C4-2B (cell line): Measurements from ENCODE around the gene NCK2.

ENCODE experiments used
- H3K27ac ChIP-seq: fragments of 450-650 bp; 2 replicates; pipeline ENCODE4 v1.5.1; 2017
- ZFX ChIP-seq: fragments of 450-650 bp; IDR thresholded peaks from 2 replicates; pipeline ENCODE4 v1.6.1; 2017
- TF ChIP-seq, protein P1 (sequence below): fragments of 450-650 bp; conservative IDR thresholded peaks from 2 replicates; pipeline ENCODE4 v1.5.1; 2017; ENCODE audit warnings: mild to moderate bottlenecking

NCK2 gene

DNA sequence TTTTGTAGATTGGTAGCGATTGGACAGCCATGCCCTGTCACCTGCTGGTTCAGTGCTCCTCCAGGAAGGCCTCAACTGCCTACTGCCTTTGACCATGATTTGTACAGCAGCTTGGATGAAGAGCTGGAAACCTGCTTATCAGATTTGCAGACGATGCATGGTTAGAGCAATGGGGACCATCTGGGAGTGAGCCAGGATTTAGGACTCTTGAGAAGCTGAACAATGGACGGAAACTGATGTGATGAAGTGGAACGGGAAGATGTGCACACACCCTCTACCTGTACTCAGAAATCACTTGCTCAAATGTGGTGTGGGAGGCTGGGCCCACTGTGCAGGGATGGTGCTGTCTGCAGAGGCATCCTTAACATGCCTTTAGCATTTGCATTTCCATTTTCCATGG lies 57.2 kb downstream of the NCK2 start:
- no peak overlapping the region for H3K27ac ChIP-seq
- TF ChIP-seq ZFX, result no peak
- TF ChIP-seq, protein P1, sequence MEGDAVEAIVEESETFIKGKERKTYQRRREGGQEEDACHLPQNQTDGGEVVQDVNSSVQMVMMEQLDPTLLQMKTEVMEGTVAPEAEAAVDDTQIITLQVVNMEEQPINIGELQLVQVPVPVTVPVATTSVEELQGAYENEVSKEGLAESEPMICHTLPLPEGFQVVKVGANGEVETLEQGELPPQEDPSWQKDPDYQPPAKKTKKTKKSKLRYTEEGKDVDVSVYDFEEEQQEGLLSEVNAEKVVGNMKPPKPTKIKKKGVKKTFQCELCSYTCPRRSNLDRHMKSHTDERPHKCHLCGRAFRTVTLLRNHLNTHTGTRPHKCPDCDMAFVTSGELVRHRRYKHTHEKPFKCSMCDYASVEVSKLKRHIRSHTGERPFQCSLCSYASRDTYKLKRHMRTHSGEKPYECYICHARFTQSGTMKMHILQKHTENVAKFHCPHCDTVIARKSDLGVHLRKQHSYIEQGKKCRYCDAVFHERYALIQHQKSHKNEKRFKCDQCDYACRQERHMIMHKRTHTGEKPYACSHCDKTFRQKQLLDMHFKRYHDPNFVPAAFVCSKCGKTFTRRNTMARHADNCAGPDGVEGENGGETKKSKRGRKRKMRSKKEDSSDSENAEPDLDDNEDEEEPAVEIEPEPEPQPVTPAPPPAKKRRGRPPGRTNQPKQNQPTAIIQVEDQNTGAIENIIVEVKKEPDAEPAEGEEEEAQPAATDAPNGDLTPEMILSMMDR, result no peak

DNA sequence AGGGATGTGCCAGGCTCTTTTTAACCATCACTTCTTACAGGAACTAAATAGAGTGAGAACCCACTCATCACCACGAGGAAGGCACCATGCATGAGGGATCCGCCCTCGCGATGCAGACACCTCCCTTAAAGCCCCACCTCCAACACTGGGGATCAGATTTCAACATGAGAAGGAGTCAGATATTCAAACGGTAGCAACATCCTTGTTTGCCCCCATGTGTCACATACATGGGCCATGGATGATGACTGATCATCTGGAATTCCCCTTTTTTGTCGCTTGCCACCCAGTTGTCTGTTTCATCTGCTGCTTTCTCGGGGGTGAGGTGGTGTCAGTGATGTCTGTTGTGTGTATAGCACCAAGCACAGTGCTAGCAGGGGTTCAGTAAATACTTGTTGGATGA lies 57.9 kb downstream of the NCK2 start:
- TF ChIP-seq, protein P1, result no peak
- TF ChIP-seq ZFX, result no peak
- no peak overlapping the region for H3K27ac ChIP-seq

DNA sequence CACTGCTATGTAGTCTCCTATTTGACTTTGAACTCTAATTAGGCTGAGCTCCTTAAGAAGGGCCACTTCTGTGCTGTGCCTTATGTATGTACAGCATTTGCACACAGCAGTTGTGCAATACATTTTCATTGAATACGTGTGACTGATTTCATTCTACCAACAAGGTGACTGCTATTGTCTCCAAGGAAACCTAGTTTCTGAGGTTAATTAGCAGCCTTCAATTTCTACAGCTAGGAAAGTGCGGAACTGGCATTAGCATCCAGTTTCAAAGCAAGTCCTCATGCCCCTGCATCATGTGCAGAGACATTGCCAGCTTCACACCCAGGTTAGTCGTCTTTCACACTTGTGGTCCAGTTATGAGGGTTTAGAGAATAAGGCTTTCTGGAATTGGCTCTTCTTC lies 58.6 kb downstream of the NCK2 start:
- TF ChIP-seq, protein P1, result no peak
- no peak for TF ChIP-seq ZFX
- H3K27ac ChIP-seq, result no peak overlapping the region

DNA sequence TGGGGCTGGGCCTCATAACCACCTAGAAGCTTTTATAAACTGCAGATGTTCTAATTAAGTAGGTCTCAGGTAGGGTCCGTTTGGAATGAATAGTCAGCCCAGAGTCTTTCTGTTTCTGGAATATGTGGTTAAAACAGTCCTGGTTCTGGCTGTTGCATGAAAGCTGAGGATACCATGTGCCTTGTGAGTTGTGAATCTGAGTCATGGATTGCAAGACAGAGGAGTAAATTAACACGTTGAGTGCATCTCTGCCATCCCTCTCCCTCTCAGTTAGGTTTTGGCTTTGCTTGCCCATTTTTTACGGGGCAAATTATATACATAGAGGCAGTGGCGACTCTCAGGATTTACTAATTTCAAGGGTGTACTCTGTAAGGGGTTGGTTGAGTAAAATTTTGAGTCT lies 59.1 kb downstream of the NCK2 start:
- H3K27ac ChIP-seq, result no peak overlapping the region
- TF ChIP-seq ZFX, result no peak

DNA sequence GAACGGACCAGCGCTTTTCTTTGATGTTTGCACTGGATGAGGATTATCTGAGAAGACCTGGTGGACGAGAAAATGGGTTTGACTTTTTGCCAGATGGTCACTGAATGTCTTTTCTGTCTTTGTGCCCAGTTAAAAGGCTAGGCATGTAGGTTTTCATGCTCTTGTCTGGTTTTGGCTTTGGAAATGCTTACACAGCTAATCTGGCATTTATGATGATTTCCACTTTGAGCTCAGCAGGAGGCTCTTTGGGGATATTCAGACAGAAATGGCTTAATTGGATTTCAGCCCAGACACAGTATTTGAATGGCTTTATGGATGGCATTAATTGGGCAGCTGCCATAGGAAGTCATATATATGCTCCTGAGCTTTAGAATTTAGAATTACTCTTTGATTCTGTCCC lies 59.6 kb downstream of the NCK2 start:
- no peak overlapping the region for H3K27ac ChIP-seq
- TF ChIP-seq ZFX, result no peak
- TF ChIP-seq, protein P1, result no peak

DNA sequence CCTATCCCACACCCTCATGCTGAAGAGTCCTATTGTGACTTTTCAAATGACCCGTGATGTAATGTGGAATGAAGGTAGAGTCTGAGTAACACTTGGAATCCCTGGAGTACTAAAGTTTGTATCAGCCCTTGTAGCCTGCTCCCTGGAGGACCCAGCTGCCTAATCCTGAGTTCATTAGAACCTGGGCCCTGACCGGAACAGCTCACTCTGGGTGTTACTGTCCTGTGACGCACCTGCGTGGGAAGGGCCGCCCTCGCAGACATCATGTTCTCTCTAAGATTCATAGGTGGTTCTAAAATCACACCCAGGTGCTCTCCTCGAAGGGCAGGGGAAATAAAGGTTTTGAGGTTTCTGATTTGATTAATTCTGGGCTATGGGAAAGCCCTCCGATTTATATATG lies 62.3 kb downstream of the NCK2 start:
- H3K27ac ChIP-seq, result no peak overlapping the region
- TF ChIP-seq, protein P1, result no peak
- no peak for TF ChIP-seq ZFX

DNA sequence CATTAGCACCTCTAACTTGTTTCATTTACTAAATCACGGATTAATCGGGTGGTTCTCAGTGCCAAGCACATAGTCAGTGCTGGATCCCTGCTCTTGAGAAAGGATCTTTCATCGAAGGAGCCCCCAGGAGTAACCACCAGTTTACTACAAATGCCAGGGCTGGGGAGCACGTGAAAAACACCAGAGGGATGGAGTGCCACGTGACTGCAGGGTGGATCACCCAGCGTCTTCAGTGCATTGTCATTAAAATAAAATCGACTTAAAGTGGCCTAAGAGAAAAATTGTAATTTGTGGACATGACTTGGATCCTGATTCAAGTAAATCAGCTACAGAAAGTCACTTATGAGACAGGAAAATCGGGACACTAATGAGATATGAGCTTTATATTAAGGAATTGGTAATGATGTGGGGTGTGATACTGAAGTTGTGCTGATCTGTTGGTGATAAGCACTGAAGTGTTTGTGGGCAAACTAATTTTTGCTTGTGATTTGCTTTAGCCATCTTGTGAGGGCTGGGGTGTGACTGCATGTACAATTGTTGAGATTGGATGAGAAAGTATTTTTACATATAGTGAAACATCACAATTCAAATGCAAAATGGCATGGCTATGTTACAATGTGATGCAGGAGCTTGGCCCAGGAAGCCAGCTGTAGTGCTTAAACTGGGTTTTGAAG lies 63.8 kb downstream of the NCK2 start:
- TF ChIP-seq, protein P1, result no peak
- H3K27ac ChIP-seq, result no peak overlapping the region

DNA sequence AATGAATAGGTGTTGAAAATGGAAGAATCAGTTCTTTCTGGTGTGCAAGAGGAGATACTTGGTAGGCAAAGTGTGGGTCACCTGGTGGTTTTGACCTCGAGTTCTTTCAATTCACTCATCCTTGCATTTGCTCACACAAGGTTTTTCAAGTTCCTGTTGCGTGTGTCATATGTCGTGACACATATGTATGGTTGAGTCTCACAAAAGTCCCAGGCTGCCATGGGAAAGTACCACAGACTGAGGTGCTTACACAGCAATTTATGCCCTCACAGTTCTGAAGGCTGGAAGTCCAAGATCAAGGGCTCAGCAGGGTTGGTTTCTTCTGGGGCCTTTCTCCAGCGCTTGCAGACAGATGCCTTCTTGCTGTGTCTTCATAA lies 64.4 kb downstream of the NCK2 start:
- H3K27ac ChIP-seq, result no peak overlapping the region
- TF ChIP-seq, protein P1, result no peak
- TF ChIP-seq ZFX, result no peak
